GM21390 (cell line): ENCODE results near the gene SEC11C.
"Not testable (repeated sequence)": the region's sequence is repeated elsewhere in the genome, so short reads cannot be mapped to it uniquely, and the experiment has no call there.

Source experiments
- ATAC-seq: cut with Tn5 transposase; IDR thresholded peaks from one replicate; pipeline ENCODE4 v1.9.1; 2021; ENCODE audit not compliant: unreplicated experiment

SEC11C gene

DNA sequence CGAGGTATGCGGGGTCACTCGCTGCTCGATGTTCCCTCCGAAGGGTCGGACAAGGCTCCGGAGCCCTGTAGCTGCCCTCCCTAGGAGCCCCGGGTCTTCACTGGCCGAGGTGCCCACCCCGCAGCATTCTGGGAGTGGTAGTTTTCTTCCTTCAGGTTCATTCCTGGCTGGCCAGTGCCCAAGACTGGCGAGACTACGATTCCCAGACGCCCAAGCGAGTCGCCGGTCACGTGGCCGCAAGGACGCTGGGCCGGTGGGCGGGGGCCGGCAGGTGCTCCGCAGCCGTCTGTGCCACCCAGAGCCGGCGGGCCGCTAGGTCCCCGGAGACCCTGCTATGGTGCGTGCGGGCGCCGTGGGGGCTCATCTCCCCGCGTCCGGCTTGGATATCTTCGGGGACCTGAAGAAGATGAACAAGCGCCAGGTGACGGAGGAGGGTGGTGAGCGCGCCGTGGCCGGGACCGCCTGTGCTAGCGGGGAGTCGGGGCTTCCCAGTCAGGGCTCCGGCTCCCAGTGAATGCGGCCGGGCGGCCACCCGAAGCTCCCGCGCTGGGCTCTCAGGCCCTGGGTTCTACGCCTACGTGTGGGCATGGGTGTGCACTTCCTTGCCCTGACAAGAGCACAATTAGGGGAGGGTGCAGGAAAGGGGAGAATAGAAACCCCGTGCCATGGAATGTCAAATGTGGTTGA, at the start of gene SEC11C:
Gene SEC11C (plus strand): TSS at position 270 of the 687 bp plus-strand sequence. CDS start 65 bp downstream, at position 335.
- ATAC-seq, result peak; percentile 79

DNA sequence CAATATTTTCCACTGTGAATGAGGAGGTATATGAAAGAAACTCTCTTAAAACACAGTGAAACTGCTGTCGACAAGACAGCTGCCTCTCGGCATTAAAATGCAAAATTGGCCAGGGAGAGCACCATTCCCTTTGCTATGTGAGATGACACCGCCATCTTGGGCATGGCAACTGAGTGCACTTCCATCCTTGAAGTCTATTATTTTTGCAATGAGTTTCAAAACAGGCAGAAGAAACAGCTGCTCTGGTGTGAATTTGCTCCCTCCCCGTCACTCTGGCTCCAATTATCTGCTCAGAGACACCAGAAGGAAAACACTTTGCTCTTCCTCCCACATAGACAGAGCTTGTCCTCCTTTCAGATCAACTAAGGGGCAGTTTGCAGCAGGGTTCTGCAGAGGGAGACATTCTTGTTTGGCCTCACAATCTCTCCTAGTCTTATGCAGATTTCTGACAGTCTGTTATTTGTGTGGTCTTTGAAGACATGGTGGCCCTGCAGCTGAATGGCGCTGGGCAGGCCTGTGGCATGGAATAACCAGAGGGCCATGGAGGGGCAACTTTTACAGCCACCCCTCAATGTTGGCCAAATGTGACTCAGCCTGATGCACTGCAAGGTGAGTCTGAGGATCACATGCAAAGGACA, 48.6 kb upstream of the SEC11C start:
- no peak for ATAC-seq

DNA sequence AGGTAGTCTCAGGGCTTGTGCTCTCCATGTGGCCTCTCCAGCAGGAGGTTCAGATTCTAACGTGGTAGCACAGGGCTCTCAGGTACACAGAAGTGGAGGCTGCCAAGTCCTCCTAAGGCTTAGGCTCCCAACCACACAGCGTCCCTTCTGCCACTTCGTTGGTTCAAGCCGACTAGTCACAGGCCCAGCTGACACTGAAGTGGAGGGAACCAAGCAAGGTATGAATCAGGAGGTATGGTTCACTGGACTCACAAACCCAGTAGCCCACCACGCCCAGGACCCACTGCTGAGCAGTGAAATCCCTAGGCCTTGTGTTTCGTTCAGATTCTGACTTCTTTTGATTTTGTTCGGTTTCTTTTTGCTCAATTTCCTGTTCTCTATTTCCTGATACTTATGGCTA, 46.0 kb upstream of the SEC11C start:
- no peak for ATAC-seq

DNA sequence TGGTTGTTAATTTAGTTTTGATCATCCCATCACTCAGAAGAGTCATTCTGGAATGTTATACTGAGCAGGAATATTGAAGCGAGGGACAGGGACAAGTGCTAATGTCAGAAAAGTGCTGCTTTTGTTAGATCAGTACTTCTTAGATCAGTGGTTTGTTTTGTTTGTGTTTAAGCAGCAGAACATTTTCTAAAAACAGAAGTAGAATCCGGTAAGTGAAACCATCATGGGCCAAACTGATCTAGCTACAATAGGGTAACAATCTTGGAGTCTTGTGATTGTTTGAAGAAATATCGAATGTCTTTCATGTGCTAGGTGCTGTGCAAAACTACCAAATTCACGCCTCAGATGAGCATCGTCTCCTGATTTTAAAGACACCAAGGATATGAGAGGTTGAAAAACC, 45.1 kb upstream of the SEC11C start:
- no peak for ATAC-seq

DNA sequence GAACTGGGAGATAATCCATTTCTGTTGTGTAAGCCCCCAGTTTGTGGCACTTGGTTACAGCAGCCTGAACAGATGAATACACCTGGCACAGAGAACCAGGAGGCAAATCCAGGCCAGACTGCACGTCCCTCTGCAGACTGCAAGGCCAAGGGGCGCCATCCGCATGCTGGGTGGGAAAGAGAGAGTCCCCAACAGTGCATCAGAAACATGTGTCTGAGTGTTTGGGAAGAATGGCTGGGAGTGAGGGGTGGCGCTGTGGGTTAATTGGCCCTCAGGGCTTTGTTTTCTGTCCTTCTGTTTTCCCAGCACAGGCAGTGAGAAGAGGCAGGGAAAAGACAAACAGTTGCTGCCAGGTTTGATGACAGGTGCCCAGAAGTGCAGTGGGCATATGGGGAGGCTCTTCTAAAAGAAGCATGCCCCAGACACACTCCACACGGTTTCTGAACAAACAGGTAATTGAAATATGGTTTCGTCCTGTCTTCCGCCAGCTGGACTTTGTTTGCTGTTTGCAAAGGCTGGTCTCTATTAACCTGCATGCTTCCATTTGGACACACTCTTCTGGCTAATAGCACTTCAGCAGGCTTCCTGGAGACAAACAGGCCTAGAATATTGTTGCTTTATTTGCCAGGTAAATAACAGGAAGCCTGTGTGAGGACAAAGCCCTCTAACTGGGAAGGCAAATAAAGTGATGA, 43.4 kb upstream of the SEC11C start:
- no peak for ATAC-seq

DNA sequence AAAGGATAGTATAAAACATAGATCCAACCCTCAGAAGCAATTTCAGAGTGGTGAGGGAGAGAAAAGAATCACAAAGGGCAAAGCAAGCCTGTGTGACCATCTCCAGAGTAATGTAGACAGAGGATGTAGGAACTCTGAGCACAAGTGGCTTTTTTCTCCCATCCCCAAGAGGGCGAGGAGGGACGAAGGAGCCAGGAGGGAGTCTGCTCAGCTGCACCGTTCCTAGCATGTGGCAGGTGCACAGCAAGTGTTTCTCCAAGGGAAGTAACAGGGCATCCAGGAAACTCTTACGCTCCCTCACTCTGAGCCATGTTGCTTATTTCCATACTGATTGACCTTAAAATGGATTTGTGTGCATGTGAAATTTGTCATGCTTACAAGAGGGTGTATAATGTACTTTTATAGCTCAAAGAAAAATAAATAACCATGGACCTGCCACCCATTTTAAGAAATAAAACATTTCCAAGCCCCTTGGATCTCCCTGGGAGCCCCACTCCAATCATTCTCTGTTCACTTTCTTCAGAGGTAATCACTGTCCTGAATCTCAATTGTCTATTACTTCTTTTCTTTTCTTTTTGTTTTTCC, 37.8 kb upstream of the SEC11C start:
- ATAC-seq, result no peak

DNA sequence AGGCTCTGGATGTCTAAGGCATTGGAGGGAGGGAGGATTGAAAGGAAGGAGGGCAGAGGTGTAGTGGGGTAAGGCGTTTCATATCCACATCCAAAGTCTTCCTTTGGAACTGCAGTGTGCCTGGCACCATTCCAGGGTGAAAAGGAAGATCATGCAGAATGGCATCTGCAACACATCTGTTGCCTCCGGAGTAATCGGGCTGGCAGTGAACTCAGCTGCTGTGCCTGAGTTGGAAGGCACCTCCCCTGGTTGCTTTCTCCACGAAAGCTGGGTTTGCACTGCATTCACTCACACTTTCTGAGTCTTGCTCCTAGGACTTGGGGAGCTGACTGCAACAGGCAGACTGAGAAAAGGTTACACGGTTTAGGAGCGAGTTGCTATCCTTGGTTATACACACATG, 30.3 kb upstream of the SEC11C start:
- no peak for ATAC-seq

DNA sequence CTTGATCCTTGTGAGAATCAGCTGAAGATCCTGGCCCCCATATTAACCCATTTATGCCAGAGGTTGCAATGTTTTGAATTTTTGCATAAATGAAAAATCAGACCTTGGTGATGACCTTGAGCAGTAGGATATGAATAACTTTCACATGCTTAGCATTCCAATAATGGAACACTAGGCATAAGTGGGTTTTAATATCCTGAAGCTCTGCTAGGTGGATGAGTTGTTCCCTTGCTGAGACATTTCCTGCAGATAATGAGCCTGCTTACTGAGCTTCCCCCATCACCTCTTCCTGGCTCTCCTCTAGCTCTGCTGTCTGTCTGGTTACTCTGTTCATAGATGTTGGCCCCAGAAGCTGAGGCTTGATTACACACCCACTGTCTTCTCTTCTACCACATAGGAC, 25.5 kb upstream of the SEC11C start:
- no peak for ATAC-seq

DNA sequence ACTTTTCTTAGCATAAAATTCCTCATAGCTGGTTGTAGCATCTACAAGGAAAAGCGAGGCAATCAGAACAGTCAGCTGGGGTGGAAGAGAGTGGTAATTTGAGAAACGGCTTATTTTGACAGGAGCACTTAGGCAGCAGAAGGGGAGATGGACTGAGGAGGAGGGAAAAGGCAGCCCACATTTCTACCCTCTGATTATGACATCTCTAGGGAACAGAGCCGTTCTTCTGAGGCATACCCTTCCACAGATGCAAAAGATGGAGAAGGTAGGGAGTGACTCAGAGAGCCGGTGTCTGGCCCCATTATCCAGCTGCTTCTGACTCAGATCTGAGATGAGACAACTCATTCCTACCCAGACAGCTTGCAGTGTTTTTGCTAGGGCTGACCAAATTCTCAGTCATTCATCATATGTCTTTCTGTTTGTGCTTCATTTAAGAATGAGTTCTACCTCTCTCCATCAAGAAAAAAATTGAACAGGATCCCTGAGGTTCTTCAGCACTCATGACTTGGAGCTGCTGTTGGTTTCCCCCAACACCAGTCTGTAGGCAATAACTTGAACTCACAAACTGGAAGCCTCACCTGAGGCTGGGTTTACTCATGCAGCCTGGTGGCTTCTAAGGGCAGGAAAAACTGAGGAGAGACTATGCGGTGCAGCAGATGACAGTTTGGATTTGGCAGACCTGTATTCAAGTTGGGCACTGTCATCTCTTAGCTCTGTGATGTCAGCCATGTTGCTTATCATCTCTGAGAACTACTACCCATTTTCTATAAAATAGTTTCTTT, 15.9 kb upstream of the SEC11C start:
- no peak for ATAC-seq

DNA sequence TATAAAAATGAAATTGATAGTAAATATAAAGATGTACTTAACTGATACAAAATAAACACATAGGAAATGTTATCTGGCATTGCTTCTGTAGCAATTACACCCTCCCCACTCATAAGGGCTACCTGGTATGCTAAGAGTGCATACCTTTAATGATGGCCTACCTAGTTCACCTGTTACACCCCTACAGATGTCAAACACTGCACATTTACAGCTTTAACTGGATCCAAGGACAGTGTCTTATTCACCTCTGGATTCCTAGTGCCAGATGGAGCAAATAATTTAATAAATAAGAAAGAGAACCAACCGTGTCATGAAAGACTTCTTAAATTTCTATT, 15.3 kb upstream of the SEC11C start:
- no peak for ATAC-seq

DNA sequence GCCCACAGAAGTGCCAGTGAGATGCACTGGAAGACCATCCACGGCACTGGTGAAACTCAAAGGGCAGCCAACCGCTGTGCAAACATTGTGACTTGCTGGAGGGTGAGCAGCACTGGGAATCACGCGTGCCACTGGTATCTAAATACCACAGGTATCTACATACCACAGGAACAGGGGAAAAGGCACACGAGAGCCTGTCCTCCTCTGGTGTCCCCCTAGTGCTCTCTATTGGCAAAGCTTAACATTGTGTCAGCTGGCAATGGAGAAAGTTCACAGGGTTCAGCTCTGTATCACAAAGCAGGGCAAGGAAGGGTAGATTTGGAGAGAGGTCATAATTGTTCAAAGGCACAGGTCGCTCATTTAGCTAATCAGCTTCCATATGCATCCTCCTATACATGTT, 12.6 kb upstream of the SEC11C start:
- no peak for ATAC-seq

DNA sequence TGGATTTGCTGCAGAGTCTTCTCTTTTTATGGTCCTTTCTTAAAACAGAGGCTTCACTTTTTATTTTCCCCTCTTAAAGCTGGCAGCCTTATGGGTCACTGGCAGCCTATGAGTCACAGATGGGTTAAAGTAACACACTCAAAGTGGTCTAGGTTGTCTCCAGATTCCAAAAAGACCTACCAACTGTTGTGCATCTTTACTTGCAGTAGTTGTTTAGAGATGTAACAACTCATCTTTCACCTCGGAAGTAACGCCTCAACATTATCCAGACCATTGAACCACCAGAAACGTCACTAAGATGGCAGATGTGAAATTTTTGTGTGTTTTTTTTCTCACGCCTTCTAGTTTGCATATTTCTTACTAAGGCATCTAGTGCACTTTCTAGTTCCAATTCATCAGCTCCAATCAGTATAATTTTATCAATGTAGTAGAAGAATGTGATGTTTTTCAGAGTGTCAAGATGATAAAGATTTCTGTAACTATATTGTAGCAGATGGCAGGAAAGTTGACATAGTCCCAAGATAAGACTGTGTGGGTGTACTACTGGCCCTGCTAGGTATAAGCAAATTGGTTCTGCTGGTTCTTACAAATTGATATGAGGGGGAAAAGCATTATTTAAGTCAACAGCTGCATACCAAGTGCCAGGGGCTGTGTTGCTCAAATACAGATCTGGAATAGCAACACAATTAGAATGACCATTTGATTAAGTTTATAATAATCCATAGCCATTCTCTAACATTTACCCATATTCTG, 9.6 kb upstream of the SEC11C start:
- no peak for ATAC-seq

DNA sequence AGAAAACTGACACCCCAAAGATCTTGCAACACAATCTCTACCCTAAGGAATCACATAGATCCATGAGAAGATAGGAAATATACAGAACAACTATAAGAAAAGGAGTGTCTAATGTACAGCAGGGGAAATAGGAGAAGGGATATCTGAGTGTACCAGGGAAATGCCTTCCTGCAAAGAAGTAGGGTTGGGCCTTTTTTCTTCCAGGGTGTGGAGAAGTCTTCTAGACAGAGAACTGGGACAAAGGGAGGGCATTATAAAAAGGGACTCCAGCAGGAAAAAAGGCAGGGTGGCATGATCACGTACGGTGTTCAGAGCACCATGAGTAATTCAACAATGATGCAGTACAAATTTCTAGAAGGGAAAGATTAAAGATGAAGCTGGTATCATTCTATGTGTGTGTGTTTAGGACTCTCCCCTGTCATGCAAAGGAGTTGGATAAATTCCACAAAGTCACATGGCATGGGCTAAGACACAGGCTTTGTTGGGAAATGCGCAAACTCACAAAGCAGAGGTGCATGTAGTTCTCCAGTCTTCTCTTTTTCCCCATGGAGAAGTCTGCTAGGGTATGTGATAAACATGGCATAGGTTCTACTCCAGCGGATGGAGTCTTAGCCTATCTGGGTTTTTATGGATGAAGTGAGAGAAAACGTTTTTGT, 6.7 kb upstream of the SEC11C start:
- no peak for ATAC-seq

DNA sequence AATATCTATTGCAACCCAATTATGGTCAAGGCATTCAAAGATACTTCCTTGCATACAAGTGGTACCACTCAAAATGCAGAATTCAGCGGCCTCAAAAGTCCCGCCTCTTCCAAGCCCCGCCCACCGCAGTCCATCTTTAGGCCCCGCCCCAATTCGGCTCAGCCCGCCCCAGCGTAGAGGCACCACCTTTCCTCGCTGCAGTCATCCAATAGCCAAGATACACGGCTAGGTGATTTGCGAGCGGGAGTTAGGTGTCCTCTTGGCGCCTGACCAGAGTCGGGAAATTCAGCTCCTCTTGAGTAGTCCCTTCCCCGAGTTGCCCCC, 431 bp upstream of the SEC11C start:
- ATAC-seq, result peak; percentile 63

DNA sequence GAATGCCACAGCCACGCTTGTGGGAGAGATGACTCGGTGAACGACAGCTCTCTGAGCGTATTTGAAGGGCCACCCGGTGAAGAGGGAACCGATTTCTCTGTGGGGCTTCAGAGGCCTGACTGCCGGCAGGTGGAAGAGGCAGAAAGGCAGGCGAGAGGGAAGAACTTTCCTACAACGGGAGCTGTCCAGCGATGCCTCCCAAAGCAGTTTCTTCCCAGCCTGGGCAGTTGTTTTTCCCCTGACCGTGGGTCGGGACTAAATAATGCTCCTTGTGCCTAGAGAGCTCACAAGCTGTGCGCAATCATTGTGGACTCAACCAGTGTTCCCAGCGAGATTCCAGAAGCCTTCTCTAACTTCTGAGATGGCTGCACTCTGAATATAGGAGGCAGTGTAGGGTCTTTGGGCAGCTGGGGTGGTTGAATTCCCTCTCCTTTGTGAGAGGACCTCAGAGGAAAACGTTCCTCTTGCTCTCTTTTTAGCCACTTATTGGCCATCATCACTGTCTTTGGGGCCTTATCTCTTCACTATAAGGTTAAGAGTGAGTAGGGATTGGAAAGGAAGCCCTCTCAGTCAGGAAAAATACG, 710 bp downstream of the SEC11C start:
- peak; percentile 0 for ATAC-seq

DNA sequence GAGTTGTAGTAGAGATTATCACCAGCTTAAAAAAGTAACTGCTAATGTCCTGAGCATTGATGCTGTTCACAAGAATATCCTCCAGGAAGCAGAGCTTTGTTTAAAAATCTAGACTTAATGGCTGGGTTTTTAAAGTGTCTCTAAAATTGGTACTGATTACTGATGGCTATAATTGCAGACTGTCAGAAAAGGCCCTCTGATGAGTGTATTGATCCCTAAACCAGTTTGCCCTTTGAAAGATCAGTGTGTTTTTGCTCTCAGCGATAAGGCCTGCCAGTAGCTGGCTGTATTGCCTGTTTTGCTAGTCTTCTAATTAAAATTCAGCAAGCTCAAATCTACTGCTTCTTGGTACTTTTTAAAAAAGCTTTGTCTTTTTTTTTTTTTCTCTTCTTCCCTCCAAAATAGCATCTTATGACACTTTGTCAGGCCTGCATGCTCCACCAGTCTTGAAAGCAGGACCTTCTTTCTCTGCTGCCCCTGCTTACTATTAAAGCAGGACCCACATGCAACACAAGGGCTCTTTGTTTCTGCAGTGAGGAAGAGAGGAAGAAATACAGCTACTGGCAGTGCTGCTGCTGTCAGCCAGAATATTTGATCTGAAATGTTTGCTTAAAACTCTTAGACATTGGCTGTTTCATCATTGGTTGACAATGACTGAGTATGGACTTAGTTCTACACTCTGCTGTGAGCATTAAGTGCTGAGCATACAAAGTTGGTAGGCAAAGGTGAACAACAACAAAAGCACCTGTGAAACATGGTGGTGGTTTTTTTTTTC, 1.8 kb downstream of the SEC11C start:
- ATAC-seq, result no peak

DNA sequence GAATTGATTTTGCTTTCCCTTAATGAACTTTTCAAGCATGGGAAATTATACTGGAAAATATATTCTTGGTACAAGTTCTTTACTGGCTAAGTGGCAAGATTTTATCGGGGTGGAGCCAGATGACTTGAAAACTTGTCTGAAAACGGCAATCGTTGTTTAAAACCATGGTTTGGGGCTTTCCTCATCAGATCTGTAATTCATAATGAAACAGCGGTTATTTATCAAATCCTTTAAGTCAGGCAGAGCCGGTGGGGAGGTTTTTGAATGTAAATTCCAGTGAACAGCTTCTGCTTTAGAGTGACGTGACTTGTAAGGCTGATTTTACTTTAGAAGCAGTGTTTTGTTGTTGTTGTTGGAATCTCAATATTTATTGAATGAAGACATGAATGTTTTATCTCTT, 2.6 kb downstream of the SEC11C start:
- no peak for ATAC-seq

DNA sequence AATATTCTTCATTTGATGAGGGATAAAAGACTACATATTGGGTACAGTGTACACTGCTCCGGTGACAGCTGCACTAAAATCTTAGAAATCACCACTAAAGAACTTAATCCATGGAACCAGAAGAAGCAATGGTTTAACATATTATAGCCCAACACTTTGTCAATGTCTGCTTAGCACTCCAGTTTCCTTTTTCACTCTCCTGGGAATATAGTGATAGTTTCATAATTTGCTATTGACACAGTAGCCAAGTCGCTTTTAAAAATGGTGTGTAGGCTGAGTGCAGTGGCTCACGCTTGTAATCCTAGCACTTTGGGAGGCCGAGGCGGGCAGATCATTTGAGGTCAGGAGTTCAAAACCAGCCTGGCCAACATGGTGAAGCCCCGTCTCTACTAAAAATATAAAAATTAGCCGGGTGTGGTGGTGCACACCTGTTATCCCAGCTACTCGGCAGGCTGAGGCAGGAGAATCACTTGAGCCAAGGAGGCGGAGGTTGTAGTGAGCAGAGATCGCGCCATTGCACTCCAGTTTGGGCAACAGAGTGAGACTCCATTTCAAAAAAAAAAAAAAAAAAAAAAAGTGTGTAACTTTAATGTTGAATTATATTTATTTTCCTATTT, 3.2 kb downstream of the SEC11C start:
- ATAC-seq, result not testable (repeated sequence)

DNA sequence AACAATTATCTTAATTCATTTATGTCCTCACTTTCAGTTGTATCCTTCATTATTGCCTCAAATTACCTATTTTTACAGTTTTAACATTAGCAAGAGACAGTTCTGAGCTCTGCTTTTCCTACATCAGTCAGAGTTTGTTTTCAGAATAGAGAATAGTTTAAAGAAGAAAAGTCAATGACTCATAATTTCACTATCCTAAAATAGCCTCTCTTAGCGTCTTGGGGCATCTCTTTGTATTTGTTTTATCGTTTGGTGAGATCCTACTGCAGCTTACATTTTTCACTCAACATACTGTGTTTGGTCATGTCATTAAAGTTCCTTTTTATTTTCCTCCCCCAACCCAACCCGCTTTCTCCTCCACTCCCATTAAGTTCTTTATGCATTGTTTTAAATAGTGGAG, 3.8 kb downstream of the SEC11C start:
- ATAC-seq, result no peak
